ENCODE data around the gene KRCC1.
"Not testable (repeated sequence)": the region's sequence is repeated elsewhere in the genome, so short reads cannot be mapped to it uniquely, and the experiment has no call there.

Gene KRCC1

GRCh38 chr2:88077080-88077479 lies 21.5 kb upstream of the KRCC1 start:
- DNase-seq (ENCODE audit: low read depth in 1 of 2, low spot score in 1 of 2), result no peak

GRCh38 chr2:88074854-88075292 lies 19.3 kb upstream of the KRCC1 start:
- DNase-seq (ENCODE audit: low read depth in 1 of 2, low spot score in 1 of 2), result no peak

- DNase-seq (ENCODE audit: low read depth in 1 of 2, low spot score in 1 of 2), result no peak
Measured at GRCh38 chr2:88074150-88074549, 18.6 kb upstream of the KRCC1 start.

GRCh38 chr2:88071365-88071764 lies 15.8 kb upstream of the KRCC1 start:
- DNase-seq (ENCODE audit: low read depth in 1 of 2, low spot score in 1 of 2), result no peak

- no peak for DNase-seq (ENCODE audit: low read depth in 1 of 2, low spot score in 1 of 2)
Measured at GRCh38 chr2:88070055-88070454, 14.5 kb upstream of the KRCC1 start.

- DNase-seq (ENCODE audit: low read depth in 1 of 2, low spot score in 1 of 2), result no peak
Measured at GRCh38 chr2:88069117-88069516, 13.5 kb upstream of the KRCC1 start.

- DNase-seq (ENCODE audit: low read depth in 1 of 2, low spot score in 1 of 2), result no peak
Measured at GRCh38 chr2:88068044-88068443, 12.5 kb upstream of the KRCC1 start.

GRCh38 chr2:88067598-88067997 lies 12.0 kb upstream of the KRCC1 start, which contains the start of gene SMYD1:
Gene SMYD1, plus strand, starts transcription at chr2:88067825. Its CDS starts 40 bp downstream, at chr2:88067865.
- no peak for DNase-seq (ENCODE audit: low read depth in 1 of 2, low spot score in 1 of 2)

GRCh38 chr2:88067189-88067588 lies 11.6 kb upstream of the KRCC1 start:
- no peak for DNase-seq (ENCODE audit: low read depth in 1 of 2, low spot score in 1 of 2)

GRCh38 chr2:88066543-88066942 lies 11.0 kb upstream of the KRCC1 start:
- DNase-seq (ENCODE audit: low read depth in 1 of 2, low spot score in 1 of 2), result no peak

- DNase-seq (ENCODE audit: low read depth in 1 of 2, low spot score in 1 of 2), result no peak
Measured at GRCh38 chr2:88061295-88061694, 5.7 kb upstream of the KRCC1 start.

- DNase-seq (ENCODE audit: low read depth in 1 of 2, low spot score in 1 of 2), result no peak
Measured at GRCh38 chr2:88060907-88061275, 5.3 kb upstream of the KRCC1 start.

GRCh38 chr2:88059979-88060906 lies 4.7 kb upstream of the KRCC1 start:
- DNase-seq (ENCODE audit: low read depth in 1 of 2, low spot score in 1 of 2), result no peak

GRCh38 chr2:88058191-88058590 lies 2.6 kb upstream of the KRCC1 start:
- DNase-seq (ENCODE audit: low read depth in 1 of 2, low spot score in 1 of 2), result no peak

GRCh38 chr2:88057437-88057844 lies 1.9 kb upstream of the KRCC1 start:
- DNase-seq (ENCODE audit: low read depth in 1 of 2, low spot score in 1 of 2), result no peak

GRCh38 chr2:88054782-88055370 lies 707 bp downstream of the KRCC1 start:
- no peak for DNase-seq (ENCODE audit: low read depth in 1 of 2, low spot score in 1 of 2)

GRCh38 chr2:88053934-88054781 lies 1.4 kb downstream of the KRCC1 start:
- DNase-seq (ENCODE audit: low read depth in 1 of 2, low spot score in 1 of 2), result no peak

- DNase-seq (ENCODE audit: low read depth in 1 of 2, low spot score in 1 of 2), result no peak
Measured at GRCh38 chr2:88053296-88053695, 2.3 kb downstream of the KRCC1 start.

GRCh38 chr2:88051792-88052191 lies 3.8 kb downstream of the KRCC1 start:
- DNase-seq (ENCODE audit: low read depth in 1 of 2, low spot score in 1 of 2), result no peak

- no peak for DNase-seq (ENCODE audit: low read depth in 1 of 2, low spot score in 1 of 2)
Measured at GRCh38 chr2:88049622-88050021, 6.0 kb downstream of the KRCC1 start.

GRCh38 chr2:88048541-88048940 lies 7.0 kb downstream of the KRCC1 start:
- DNase-seq (ENCODE audit: low read depth in 1 of 2, low spot score in 1 of 2), result no peak

GRCh38 chr2:88045561-88045960 lies 10.0 kb downstream of the KRCC1 start:
- DNase-seq (ENCODE audit: low read depth in 1 of 2, low spot score in 1 of 2), result not testable (repeated sequence)
